ENCODE measurements around the gene ZNF716. TPM values are rescaled to one million over a fixed set of nuclear protein-coding genes. Genes with fewer than 3 reads are reported as not detected.

ZNF716 gene
- total and polyA plus RNA-seq, 2 experiments from 2014 or later, result not detected

- H3K27ac ChIP-seq, result no peak overlapping the region
- no peaks in the 10 kb centered on the region for H3K27me3 ChIP-seq
- TF ChIP-seq CTCF (IDR thresholded peaks at IDR 0.05; ENCODE audit: low read depth, low read length), result no peak
- no peak for DNase-seq (ENCODE audit: low read depth in 1 of 2, low spot score in 1 of 2)
- no peaks in the 10 kb centered on the region for H3K36me3 ChIP-seq
- no peak overlapping the region for H3K4me3 ChIP-seq
- no peaks in the 10 kb centered on the region for H3K4me1 ChIP-seq (ENCODE audit: low read depth)
- H3K9me3 ChIP-seq (ENCODE audit: low read depth), result no peaks in the 10 kb centered on the region
Measured at GRCh38 chr7:57407125-57407524, 42.9 kb upstream of the ZNF716 start.

GRCh38 chr7:57412168-57412567 lies 37.8 kb upstream of the ZNF716 start:
- no peak for TF ChIP-seq CTCF (IDR thresholded peaks at IDR 0.05; ENCODE audit: low read depth, low read length)
- no peak for DNase-seq (ENCODE audit: low read depth in 1 of 2, low spot score in 1 of 2)
- Histone ChIP-seq H3K4me3 (no peak overlapping the region), H3K9me3 (ENCODE audit: low read depth) (no peaks in the 10 kb centered on the region), H3K27ac (no peak overlapping the region), H3K4me1 (ENCODE audit: low read depth) (no peaks in the 10 kb centered on the region), H3K36me3 (no peaks in the 10 kb centered on the region), H3K27me3 (no peaks in the 10 kb centered on the region)

GRCh38 chr7:57412618-57413017 lies 37.4 kb upstream of the ZNF716 start:
- Histone ChIP-seq H3K9me3 (ENCODE audit: low read depth) (no peaks in the 10 kb centered on the region), H3K27me3 (no peaks in the 10 kb centered on the region), H3K4me1 (ENCODE audit: low read depth) (no peaks in the 10 kb centered on the region), H3K27ac (no peak overlapping the region), H3K4me3 (no peak overlapping the region), H3K36me3 (no peaks in the 10 kb centered on the region)
- no peak for DNase-seq (ENCODE audit: low read depth in 1 of 2, low spot score in 1 of 2)
- no peak for TF ChIP-seq CTCF (IDR thresholded peaks at IDR 0.05; ENCODE audit: low read depth, low read length)

GRCh38 chr7:57413529-57414398 lies 36.2 kb upstream of the ZNF716 start:
- no peaks in the 10 kb centered on the region for H3K4me1 ChIP-seq (ENCODE audit: low read depth)
- no peak for TF ChIP-seq CTCF (IDR thresholded peaks at IDR 0.05; ENCODE audit: low read depth, low read length)
- no peak overlapping the region for H3K4me3 ChIP-seq
- H3K36me3 ChIP-seq, result no peaks in the 10 kb centered on the region
- no peak for DNase-seq (ENCODE audit: low read depth in 1 of 2, low spot score in 1 of 2)
- no peaks in the 10 kb centered on the region for H3K27me3 ChIP-seq
- no peaks in the 10 kb centered on the region for H3K9me3 ChIP-seq (ENCODE audit: low read depth)
- no peak overlapping the region for H3K27ac ChIP-seq

- no peak for DNase-seq (ENCODE audit: low read depth in 1 of 2, low spot score in 1 of 2)
- H3K27ac ChIP-seq, result no peak overlapping the region
- no peak for TF ChIP-seq CTCF (IDR thresholded peaks at IDR 0.05; ENCODE audit: low read depth, low read length)
- H3K4me3 ChIP-seq, result no peak overlapping the region
- no peaks in the 10 kb centered on the region for H3K4me1 ChIP-seq (ENCODE audit: low read depth)
- H3K27me3 ChIP-seq, result no peaks in the 10 kb centered on the region
- H3K36me3 ChIP-seq, result no peaks in the 10 kb centered on the region
- no peaks in the 10 kb centered on the region for H3K9me3 ChIP-seq (ENCODE audit: low read depth)
Measured at GRCh38 chr7:57414415-57414814, 35.6 kb upstream of the ZNF716 start.
